Activated T-cell treated with anti-CD3 and anti-CD28 coated beads, Interleukin-2, amount 50 U/mL, for 48 hours (primary cell): ENCODE data around the gene PKDREJ.

ENCODE experiments used
- DNase-seq, 2 experiments: peaks; one replicate each; pipeline ENCODE4 v3.0.0-alpha.2; 2020

The PKDREJ gene

GRCh38 chr22:46234969-46235368, 28.2 kb downstream of the PKDREJ start:
- DNase-seq, result no peak

DNA sequence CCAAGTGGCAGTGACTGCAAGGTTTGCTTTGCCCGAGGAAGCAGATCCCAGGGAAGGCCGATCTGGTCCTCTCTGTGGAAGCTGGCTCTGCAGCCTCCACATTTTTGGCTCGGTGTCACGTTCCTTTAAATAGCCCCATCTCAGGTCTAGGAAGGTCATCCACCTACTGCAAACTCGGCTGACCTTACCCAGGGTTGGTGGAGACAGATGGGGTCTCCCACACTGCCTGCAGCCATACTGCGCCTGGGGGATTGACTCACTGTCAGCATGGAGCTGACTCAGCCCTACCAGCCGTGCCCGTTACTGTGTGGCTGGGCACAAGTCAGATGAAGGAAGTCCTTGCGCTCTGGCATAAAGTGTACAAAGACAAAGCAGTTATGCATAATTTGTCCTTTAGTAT, 29.9 kb downstream of the PKDREJ start:
- DNase-seq, result no peak

GRCh38 chr22:46230262-46230901, 32.8 kb downstream of the PKDREJ start:
- DNase-seq, result no peak

GRCh38 chr22:46229701-46230100, 33.4 kb downstream of the PKDREJ start:
- no peak for DNase-seq

DNA sequence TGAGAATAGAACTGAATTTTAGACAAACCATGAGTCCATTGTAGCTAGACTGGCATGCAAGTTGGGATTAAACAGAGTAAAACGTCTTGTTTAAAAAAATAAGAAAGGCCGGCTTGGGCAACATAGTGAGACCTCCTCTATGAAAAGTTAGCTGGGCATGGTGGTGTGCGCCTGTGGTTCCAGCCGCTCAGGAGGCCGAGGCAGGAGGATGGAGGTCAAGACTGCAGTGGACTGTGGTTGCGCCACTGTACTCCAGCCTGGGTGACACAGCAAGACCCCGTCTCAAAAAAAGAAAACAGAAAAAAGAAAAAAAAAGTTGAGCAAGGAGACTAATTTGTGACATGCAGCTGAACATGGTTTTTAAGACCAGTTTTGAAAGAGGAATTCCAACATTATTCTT, 36.6 kb downstream of the PKDREJ start:
- no peak for DNase-seq

- no peak for DNase-seq
Measured at GRCh38 chr22:46225631-46226030, 37.5 kb downstream of the PKDREJ start.

GRCh38 chr22:46224898-46225290, 38.2 kb downstream of the PKDREJ start:
- no peak for DNase-seq

- DNase-seq, result no peak
Measured at GRCh38 chr22:46224044-46224897, 38.9 kb downstream of the PKDREJ start.

- peak; percentile 33 to 34 for DNase-seq
Measured at GRCh38 chr22:46220921-46221320, 42.2 kb downstream of the PKDREJ start.

DNA sequence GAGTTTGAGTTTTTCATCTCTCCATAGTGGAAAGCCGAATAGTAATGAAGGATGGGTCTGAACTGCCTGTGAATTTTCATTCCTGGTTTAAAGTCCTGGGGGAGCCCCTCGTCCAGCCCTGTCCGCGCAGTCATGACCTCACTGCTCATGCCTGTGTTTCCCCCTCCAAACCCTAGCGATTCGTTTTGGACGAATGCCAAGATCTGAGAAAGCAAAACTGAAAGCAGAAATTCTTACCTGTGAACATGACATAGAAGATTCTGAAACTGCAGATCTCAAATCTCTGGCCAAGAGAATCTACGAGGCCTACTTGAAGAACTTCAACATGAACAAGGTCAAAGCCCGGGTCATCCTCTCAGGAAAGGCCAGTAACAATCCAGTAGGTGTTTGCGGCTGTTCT, 43.5 kb downstream of the PKDREJ start:
- no peak for DNase-seq

GRCh38 chr22:46214616-46215015, 48.5 kb downstream of the PKDREJ start:
- DNase-seq, result no peak

DNA sequence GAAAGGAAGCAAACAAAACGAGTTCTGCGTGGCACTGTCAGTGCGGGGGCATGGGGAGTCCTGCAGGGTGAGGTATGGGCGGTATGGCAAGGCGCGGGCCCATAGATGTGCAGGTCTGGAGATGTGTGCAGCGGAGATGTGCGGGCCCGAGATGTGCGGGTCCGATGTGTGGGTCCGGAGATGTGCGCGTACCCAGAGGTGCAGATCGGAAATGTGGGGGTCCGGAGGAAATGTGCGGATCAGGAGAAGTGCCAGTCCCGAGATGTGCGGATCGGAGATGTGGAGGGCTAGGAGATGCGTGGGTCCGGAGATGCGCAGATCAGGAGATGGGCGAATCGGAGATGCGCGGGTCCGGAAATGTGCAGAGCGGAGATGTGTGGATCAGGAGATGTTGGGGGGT, 49.0 kb downstream of the PKDREJ start:
- no peak for DNase-seq

DNA sequence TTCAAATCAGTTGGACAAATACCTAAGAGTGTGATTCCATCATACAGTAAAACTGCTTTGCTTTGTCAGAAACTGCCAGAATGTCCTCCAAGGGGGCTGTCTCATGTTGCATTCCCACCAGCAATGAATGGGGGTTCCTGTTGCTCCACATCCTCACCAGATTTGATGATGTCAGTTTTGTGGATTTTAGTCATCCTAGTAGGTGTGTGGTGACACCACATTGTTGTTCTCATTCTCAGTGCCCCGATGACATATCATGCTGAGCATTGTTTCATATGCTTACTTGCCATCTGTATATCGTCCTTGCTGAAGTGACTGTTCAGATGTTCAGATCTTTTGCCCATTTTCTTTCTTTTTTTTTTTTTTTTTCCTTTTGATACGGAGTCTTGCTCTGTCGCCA, 50.1 kb downstream of the PKDREJ start:
- DNase-seq, result peak in 1 of 2 experiments; percentile 30

- peak in 1 of 2 experiments; percentile 26 for DNase-seq
Measured at GRCh38 chr22:46212195-46212594, 50.9 kb downstream of the PKDREJ start.

- DNase-seq, result no peak
Measured at GRCh38 chr22:46209262-46209661, 53.9 kb downstream of the PKDREJ start.
